ENCODE data around the gene LAMTOR4. TPM values are rescaled to one million over a fixed set of nuclear protein-coding genes. Genes with fewer than 3 reads are reported as not detected.
"Not testable (repeated sequence)": the region's sequence is repeated elsewhere in the genome, so short reads cannot be mapped to it uniquely, and the experiment has no call there.

The LAMTOR4 gene
- polyA plus RNA-seq, 10 donors: 48.3 to 81.1 (median 61.8) TPM

DNA sequence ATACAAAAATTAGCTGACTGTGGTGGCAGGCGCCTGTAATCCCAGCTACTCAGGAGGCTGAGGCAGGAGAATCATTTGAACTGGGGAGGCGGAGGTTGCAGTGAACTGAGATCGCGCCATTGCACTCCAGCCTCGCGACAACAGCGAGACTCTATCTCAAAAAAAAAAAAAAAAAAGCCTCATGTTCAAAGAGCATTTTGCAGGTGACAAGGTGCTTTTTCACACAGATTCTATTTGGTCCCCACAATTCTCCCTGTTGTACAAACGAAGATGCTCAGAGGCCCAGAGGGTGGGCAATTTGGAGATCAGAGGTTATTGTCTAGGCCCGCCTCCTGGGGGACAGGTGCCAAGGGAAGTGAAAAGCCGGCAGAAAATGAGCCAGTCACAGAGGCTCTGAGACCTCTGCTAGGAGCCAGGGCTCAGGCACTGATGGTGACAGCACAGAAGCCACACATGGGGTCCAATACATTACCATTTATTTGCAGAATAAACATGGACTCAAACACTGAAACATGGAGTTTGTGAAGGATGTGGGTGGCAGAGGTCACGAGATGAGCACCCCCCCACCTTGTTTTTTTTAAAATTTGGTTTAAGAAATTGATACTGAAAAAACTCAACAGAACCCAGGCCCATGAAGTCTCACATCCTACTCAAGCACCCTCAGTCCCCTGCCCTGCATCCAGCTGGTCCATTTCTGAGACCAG is 20.6 kb downstream of the LAMTOR4 start:
- no peak for DNase-seq

- DNase-seq: no peak
These were observed 21.6 kb downstream of the LAMTOR4 start for GRCh38 chr7:100170101-100170897.

GRCh38 chr7:100171087-100171681 is 22.5 kb downstream of the LAMTOR4 start:
- DNase-seq: no peak

DNA sequence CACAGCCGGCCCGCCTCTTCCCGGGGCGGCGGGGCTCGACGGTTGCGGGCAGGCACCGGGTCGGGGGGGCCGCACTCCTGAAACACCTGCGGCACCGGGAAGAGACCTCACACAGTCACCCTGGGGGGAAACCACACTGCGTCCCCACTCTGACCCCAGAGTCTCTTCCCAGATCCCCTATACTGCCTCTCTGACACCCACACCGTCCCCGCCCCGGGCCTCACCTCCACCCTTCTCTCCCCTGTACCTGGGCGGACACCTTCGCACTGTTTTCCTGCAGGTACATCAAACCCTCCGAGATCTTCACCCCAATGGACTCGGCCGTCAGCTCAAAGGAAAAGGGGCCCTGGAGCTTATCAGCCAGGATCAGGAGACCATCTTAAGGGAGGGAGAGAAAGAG is 23.1 kb downstream of the LAMTOR4 start:
- DNase-seq: no peak

GRCh38 chr7:100173806-100174495 is 25.2 kb downstream of the LAMTOR4 start:
- DNase-seq: no peak

- no peak for DNase-seq
These were observed 25.9 kb downstream of the LAMTOR4 start for GRCh38 chr7:100174582-100174981.

GRCh38 chr7:100175296-100175935 is 26.7 kb downstream of the LAMTOR4 start:
- DNase-seq: no peak

- no peak for DNase-seq
These were observed 27.7 kb downstream of the LAMTOR4 start for GRCh38 chr7:100176096-100177044.

DNA sequence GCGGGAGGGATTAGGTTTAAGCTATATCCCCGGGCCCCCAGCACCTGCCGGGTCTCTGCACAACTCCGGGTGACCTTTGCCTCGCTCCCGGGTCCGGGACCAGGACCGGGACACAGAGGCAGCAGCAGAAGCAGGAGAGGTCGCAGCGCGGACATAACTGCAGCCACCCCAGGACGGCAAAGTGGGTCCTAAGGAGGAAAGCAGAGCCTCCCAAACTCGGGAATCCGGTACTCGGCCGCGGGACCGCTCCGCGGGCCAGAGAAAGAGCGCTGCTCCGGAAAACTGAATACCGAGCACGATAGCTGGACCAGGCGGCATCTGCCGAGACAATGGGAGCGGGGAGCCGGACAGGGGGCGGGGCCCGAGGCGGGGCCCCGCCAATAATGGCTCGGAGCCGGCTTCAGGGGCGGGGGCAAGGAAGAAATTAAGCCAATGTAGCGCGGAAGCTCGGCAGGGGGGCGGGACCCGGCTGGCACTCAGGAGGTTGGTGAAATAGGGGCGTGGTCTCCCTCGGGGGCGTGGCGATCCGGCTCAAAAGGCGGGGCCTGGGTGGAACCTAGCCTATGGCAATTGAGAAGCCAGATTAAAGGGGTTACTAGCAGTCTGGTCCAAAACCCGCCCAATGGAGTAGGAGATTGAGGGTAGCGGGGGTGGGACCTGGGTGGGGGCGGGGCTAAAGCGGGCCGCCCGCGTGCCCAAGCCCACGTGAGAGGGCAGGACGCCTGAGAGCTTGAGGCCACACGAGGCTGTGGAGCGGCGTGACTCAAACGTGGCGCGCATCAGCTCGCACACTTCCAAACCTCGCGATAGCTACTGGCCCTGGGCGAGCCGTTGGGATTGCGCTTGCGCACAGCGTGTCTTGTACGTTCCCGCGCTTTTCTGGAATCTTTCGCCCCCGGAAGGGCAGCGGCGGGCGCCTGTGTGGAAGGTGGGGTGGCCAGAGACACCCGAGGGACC is 28.6 kb downstream of the LAMTOR4 start, which contains the start of the genes GPC2 and STAG3:
GPC2 (minus strand) TSS at position 337 of the 957 bp plus-strand sequence; CDS start at position 155, 182 bp downstream.
STAG3 (plus strand) TSS at position 874 of the 957 bp plus-strand sequence. CDS start 2,639 bp downstream, outside the sequence.
- peak; percentile 94 to 97 (median 95) for DNase-seq

GRCh38 chr7:100180084-100180483 is 31.4 kb downstream of the LAMTOR4 start:
- DNase-seq: not testable (repeated sequence)

GRCh38 chr7:100182616-100183015 is 33.9 kb downstream of the LAMTOR4 start:
- not testable (repeated sequence) for DNase-seq

- DNase-seq: not testable (repeated sequence)
These were observed 34.4 kb downstream of the LAMTOR4 start for GRCh38 chr7:100183090-100183489.

GRCh38 chr7:100185726-100186125 is 37.0 kb downstream of the LAMTOR4 start:
- no peak for DNase-seq

DNA sequence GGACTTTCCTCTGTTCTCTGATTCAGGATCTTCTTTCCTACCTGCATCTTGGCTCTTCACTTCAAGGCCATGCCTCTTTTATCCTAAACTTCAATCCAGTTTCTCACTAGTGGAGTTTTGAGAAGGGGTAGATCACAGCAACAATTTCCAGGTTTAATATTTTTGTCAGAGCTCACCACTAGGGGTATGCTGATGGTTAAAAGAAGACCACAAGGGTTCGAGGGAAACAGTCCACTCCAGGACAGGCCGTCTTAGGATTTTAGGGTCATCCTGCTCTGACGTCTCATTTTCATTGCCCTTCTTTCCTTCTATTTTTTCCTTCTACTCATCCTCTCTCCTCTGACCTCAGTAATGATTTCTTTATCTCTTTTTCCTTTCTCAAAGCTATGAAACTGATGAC is 40.3 kb downstream of the LAMTOR4 start:
- DNase-seq: no peak

- peak; percentile 51 to 77 (median 56) for DNase-seq
These were observed 41.5 kb downstream of the LAMTOR4 start for GRCh38 chr7:100190048-100190711.

- no peak for DNase-seq
These were observed 43.1 kb downstream of the LAMTOR4 start for GRCh38 chr7:100191775-100192174.

DNA sequence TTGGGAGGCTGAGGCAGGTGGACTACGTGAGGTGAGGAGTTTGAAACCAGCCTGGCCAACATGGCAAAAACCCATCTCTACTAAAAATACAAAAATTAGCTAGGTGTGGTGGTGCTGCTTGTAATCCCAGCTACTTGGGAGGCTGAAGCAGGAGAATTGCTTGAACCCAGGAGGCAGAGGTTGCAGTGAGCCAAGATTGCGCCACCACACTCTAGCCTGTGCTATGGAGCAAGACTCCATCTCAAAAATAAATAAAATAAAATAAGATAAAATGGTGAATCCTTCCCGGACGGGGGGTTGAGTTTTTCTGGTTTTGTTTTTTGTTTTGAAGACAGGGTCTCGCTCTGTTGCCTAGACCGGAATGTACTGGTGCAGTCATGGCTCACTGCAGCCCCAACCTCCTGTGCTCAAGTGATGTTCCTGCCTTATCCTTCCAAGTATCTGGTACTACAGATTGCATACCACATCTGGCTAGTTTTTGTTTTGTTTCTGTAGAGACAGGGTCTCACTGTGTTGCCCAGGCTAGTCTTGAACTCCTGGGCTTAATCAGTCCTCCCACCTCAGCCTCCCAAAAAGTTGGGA is 43.7 kb downstream of the LAMTOR4 start:
- DNase-seq: not testable (repeated sequence)

DNA sequence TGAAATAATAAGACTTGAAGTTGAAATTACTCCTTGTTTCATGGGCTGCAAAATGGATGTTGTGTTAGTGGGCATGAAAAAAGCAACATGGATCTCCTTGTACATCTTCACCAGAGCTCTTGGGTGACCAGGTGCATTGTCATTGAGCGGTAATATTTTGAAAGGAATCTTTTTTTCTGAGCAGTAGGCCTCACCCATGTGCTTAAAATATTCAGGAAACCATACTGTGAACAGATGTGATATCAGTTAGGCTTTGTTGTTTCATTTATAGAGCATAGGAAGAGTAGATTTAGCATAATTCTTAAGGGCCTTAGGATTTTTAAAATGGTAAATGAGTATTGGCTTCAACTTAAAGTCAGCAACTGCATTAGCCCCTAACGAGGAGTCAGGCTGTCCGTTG is 44.3 kb downstream of the LAMTOR4 start:
- DNase-seq: no peak

Measured in muscle of back (tissue), 11 donors.